CD4-positive, alpha-beta T cell treated with Interleukin-15 for 4 hours (primary cell): ENCODE results near the gene GLG1.
"Not testable (repeated sequence)": the region's sequence is repeated elsewhere in the genome, so short reads cannot be mapped to it uniquely, and the experiment has no call there.

Experiments used
- DNase-seq: peaks from one replicate; pipeline ENCODE4 v3.0.0-alpha.2; 2020; ENCODE audit warnings: low spot score

GLG1 gene

DNA sequence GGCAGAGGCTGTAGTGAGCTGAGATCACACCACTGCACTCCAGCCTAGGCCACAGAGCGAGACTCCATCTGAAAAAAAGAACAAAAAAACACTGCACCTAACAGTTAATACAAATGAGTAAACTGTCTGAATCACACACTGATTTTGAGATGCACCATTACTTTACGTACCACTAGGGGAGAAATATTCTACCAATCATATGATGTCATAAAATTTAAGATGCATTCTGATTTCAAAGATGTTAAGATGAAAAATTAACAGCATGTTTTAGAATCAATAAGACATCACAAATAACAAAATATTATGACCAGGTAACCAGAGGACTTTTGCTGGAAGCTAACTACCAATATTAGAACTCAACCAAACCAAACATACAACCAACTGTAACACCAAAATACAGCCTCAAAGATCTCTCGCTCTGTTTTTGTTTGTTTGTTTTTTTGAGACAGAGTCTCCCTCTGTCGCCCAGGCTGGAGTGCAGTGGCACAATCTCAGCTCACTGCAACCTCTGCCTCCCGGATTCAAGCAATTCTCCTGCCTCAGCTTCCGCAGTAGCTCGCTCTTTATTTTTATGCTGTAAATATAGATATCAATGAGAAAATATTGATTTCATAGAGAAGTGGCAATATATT, 31.6 kb downstream of the GLG1 start:
- DNase-seq: no peak

DNA sequence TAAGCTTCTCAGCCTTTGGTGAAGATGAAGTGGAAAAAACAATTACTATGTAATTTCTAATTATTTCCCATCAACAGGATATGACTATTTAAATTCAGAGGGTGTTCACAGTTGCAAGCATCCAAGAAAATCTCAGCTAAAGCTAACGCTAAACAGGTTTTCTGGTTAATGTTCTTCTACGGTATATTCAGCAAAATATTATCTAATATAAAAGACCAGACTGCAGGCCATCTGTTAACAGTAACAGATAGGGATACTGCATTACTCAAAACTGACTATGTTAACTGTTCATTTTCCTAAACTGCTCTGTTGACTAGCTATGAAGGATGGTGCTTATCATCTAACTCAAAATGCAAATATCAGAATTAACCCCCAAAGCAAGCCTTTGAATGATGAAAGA, 32.8 kb downstream of the GLG1 start:
- DNase-seq: no peak

DNA sequence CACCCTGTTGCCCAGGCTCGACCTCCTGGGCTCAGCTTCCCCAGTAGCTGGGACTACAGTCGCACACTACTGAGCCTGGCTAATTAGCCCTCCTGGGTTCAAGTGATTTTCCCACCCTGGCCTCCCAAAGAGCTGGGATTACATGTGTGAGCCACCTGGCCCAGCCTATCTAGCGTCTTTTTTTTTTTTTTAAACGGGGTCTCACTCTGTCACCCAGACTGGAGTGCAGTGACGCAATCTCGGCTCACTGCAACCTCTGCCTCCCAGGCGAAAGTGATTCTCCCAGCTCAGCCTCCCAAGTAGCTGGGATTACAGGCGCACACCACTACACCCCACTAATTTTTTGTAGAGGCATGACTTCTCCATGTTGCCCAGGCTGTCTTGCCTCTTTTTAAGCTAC, 33.3 kb downstream of the GLG1 start:
- no peak for DNase-seq

DNA sequence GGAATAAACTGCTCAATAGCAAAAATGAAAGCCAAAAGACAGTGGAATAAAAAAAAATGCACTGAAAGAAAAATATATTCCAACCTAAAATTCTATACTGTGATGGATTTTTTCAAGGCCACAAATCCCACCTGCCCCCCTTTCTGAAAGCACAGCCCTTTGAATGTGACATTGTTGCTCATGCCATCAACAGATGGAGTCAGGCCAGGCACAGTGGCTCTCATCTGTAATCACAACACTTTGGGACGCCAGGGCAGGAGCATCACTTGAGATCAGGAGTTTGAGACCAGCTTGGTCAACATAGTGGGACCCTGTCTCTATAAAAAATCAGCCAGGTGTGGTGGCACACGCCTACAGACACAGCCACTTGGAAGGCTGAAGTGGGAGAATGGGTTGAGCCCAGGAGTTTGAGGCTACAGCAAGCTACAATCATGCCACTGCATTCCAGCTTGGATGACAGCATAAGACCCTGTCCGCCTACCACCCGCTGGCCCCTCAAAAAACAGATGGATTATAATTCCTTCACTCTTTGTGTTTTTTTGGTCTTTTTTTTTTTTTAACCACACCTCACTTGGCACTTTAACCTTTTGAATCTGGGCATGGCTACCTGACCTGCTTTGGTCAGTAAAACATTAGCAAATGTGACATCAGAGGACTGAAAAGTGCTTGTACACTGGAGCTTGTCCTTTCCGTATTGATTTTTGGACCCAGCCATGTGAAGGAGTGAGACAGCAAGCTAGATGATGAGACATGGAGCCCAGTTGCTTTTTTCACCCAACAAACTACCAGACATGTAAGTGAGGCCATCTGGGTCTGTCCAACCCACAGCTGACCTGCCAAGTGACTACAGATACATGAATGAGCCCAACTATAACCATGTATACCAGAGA, 36.3 kb downstream of the GLG1 start:
- no peak for DNase-seq

GRCh38 chr16:74568961-74569631, 37.8 kb downstream of the GLG1 start:
- DNase-seq: no peak

GRCh38 chr16:74567901-74568300, 39.0 kb downstream of the GLG1 start:
- no peak for DNase-seq

DNA sequence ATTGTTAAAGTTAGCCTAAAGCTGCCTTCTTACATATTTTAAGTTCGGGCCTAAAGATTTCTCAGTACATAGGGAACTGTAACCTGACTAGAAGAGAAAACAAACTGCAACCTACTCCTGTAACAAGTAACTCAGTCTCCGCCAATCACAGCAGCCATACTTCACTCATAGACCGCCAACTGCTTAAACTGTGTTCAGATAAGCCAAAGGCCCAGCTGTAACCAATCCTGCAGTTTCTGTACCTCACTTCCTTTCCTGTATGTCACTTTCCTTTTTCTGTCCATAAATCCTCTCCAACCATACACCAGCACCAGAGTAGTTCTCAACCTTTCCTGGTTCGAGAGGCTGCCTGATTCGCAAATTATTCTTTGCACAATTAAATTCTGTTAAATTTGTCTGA, 41.5 kb downstream of the GLG1 start:
- DNase-seq: no peak

GRCh38 chr16:74564451-74564984, 42.4 kb downstream of the GLG1 start:
- DNase-seq: no peak

GRCh38 chr16:74563828-74564263, 43.1 kb downstream of the GLG1 start:
- peak; percentile 25 for DNase-seq

DNA sequence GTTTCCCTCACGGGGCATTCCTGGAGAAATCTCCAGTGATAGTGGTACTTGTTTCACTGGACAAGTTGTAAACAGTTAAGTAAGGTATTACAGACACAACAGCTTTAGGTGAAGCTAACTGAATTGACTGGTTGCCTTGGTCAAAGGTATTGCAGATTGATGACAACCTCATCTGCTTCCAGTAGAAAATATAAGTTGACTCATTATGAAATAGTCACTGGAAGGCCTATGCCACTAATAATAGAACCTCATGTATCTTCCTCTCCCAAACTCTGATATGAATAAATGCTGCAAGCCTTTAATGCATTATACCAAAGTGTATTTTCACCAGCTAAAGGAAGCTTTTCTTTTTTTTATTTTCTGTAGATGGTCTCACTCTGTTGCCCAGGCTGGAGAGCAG, 44.8 kb downstream of the GLG1 start:
- DNase-seq: no peak

- no peak for DNase-seq
Observed at GRCh38 chr16:74561626-74562025, 45.3 kb downstream of the GLG1 start.

- no peak for DNase-seq
Observed at GRCh38 chr16:74560912-74561311, 46.0 kb downstream of the GLG1 start.

- no peak for DNase-seq
Observed at GRCh38 chr16:74558873-74559272, 48.0 kb downstream of the GLG1 start.

GRCh38 chr16:74557275-74557674, 49.6 kb downstream of the GLG1 start:
- DNase-seq: no peak

DNA sequence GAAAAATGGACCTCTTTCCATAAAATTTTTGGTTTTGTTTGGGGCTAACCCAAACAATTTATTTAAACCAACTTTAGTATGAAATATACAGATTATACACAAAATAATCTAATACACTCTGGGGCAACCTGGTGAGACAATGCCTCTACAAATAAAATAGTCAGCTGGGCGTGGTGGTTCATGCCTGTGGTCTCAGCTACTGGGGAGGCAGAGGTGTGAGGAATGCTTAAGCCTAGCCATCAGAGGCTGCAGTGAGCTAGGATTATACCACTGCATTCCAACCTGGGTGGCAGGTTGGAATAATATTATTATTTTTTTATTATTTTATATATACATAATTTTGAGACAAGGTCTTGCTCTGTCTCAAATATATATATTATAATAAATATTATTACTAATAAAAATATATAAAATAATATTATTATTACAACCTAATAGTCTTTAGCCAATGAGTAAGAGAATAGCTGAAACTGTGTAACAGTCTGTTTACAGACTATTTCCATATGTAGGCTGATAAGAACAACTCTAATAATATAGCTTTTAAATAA, 50.5 kb downstream of the GLG1 start:
- no peak for DNase-seq

DNA sequence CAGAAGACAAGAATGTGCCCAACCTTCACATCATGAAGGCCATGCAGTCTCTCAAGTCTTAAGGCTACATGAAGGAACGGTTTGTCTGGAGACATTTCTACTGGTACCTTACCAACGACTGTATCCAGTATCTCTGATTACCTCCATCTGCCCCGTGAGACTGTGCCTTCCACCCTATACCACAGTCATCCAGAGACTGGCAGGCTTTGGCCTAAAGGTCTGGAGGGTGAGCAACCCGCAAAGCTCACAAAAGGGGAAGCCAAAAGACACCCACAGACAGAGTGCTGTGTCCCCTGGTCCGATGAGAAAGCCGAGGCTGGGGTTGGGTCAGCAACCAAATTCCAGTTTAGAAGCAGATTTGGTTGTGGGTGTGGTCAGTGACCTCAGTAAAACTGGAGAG, 54.6 kb downstream of the GLG1 start:
- not testable (repeated sequence) for DNase-seq

- DNase-seq: not testable (repeated sequence)
Observed at GRCh38 chr16:74550227-74551019, 56.5 kb downstream of the GLG1 start.

- DNase-seq: not testable (repeated sequence)
Observed at GRCh38 chr16:74546112-74546511, 60.8 kb downstream of the GLG1 start.

DNA sequence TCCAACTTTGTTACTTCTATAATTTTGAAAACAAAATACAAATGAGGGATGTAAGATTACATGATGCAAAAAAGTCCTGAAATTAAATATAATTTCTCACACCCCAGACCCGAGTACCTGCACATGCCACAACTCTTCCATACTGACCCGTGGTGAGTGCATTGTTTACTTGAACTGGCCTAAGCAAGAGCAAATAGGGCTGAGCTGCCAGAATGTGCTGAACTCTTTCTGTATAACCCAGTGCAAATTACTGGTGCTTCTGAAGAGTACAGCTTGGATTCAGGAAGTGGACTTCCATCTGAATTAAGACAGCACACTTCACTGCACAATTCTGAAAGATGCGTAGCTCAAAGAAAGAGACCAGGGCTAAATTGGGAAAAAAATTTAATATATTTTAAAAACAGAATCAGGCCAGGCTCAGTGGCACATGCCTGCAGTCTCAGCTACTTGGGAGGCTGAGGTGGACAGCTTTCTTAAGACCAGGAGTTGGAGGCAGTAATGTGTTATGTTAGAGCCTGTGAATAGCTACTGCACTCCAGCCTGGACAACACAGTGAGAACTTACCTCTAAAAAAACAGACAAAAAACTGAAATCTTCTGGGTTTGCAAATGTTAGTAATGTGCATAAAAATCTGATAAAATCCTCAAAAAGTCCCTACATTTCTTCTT, 63.9 kb downstream of the GLG1 start:
- DNase-seq: not testable (repeated sequence)

- DNase-seq: not testable (repeated sequence)
Observed at GRCh38 chr16:74540663-74541062, 66.3 kb downstream of the GLG1 start.

DNA sequence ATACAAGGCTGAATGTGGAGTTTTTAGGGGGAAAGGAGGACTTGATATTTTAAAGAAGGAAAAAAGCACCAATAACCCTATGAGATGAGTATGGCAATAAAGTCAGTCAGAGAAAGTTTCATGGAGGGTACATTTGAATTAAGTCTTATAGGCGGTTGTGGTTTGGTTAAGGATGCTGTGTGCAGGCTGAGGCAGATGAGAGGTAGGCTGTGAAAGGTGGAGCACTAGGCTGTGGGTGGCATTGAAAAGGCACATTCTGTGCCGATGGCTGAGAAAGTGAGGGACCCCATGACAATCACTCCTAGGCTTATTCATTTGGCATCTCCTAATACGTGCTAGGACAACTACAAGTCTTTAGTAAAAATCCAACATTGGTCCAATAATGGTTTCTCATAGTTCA, 68.1 kb downstream of the GLG1 start:
- DNase-seq: not testable (repeated sequence)
